IMR-90 (cell line): ENCODE data around the gene SEL1L3. TPM values are rescaled to one million over a fixed set of nuclear protein-coding genes. Genes with fewer than 3 reads are reported as not detected.

Source experiments
- ATAC-seq: fragments of 200-7000 bp; cut with Tn5 transposase; 2 replicates; pipeline ENCODE4 v1.9.1; 2020; ENCODE audit warnings: low read depth, mild to moderate bottlenecking, moderate library complexity
- BruUV-seq: library from RNA; stranded (reverse); fragments of 400-500 nt; replicated peaks from 2 replicates; lab custom pipeline; 2021; lab: Mats Ljungman, UMichigan
- CTCF ChIA-PET: fragments of 300-600 bp; formaldehyde crosslinking; extraction: SDS; loops from one replicate; lab custom pipeline; 2021; ENCODE audit warnings: antibody characterized with exemption; lab: Yijun Ruan, JAX
- POLR2A ChIA-PET: fragments of 300-600 bp; sonication (Branson Sonifier 250); formaldehyde crosslinking; loops from one replicate; lab custom pipeline; 2022; ENCODE audit warnings: antibody characterized with exemption; ENCODE audit not compliant: unreplicated experiment; lab: Charles Lee
- DNase-seq: peaks from one replicate; pipeline ENCODE4 v3.0.0; 2013
- H2AFZ ChIP-seq: replicated peaks from 2 replicates; pipeline ENCODE3; 2013; ENCODE audit warnings: low read length, mild to moderate bottlenecking; ENCODE audit not compliant: poor library complexity
- H2AK5ac ChIP-seq: 2 replicates; pipeline ENCODE4 v1.6.1; 2013; ENCODE audit warnings: low read depth, low read length, inconsistent platforms
- H2AK9ac ChIP-seq: replicated peaks from 2 replicates; pipeline ENCODE3; 2013; ENCODE audit warnings: mild to moderate bottlenecking, low read depth, low read length, moderate library complexity; ENCODE audit not compliant: poor library complexity
- H2BK120ac ChIP-seq: 2 replicates; pipeline ENCODE4 v1.6.1; 2013; ENCODE audit warnings: low read depth, low read length, inconsistent platforms
- H2BK15ac ChIP-seq: 3 replicates; pipeline ENCODE4 v1.6.1; 2013; ENCODE audit warnings: low read depth, low read length, inconsistent platforms
- H2BK20ac ChIP-seq: 2 replicates; pipeline ENCODE4 v1.6.1; 2013; ENCODE audit warnings: low read depth, mild to moderate bottlenecking, inconsistent platforms, low read length, moderate library complexity
- H2BK5ac ChIP-seq: 2 replicates; pipeline ENCODE4 v1.6.1; 2013; ENCODE audit warnings: mild to moderate bottlenecking, low read depth, low read length, inconsistent platforms; ENCODE audit not compliant: poor library complexity, severe bottlenecking
- H3K14ac ChIP-seq: replicated peaks from 2 replicates; pipeline ENCODE4 v1.6.1; 2013; ENCODE audit warnings: low read depth, low read length, inconsistent platforms
- H3K18ac ChIP-seq: 2 replicates; pipeline ENCODE4 v1.6.1; 2013; ENCODE audit warnings: low read depth, low read length, control low read depth
- H3K23ac ChIP-seq: 2 replicates; pipeline ENCODE4 v1.6.1; 2013; ENCODE audit warnings: low read depth, low read length, inconsistent platforms
- H3K27ac ChIP-seq: 2 replicates; pipeline ENCODE4 v1.5.1; 2013; ENCODE audit warnings: mild to moderate bottlenecking, control low read depth, low read length; ENCODE audit not compliant: insufficient read depth
- H3K27me3 ChIP-seq: 2 replicates; pipeline ENCODE4 v1.6.1; 2013; ENCODE audit warnings: low read length; ENCODE audit not compliant: control insufficient read depth, insufficient read depth
- H3K36me3 ChIP-seq: 2 replicates; pipeline ENCODE4 v1.6.1; 2013; ENCODE audit warnings: low read length, mixed read lengths; ENCODE audit not compliant: control insufficient read depth, insufficient read depth
- H3K4ac ChIP-seq: 2 replicates; pipeline ENCODE4 v1.6.1; 2013; ENCODE audit warnings: low read depth, low read length, inconsistent platforms
- H3K4me1 ChIP-seq: 2 replicates; pipeline ENCODE4 v1.6.1; 2013; ENCODE audit warnings: low read length, mixed read lengths; ENCODE audit not compliant: control insufficient read depth, insufficient read depth
- H3K4me2 ChIP-seq: 2 replicates; pipeline ENCODE4 v1.6.1; 2013; ENCODE audit warnings: low read depth, mild to moderate bottlenecking, control low read depth, low read length, moderate library complexity
- H3K4me3 ChIP-seq: 2 replicates; pipeline ENCODE4 v1.5.1; 2013; ENCODE audit warnings: low read depth, mild to moderate bottlenecking, control low read depth, low read length, moderate library complexity; ENCODE audit not compliant: insufficient read depth
- H3K56ac ChIP-seq: 2 replicates; pipeline ENCODE4 v1.6.1; 2013; ENCODE audit warnings: low read length, inconsistent platforms; ENCODE audit not compliant: insufficient read depth; ENCODE audit errors: extremely low read depth
- H3K79me1 ChIP-seq, 2 experiments: 2 replicates each; pipeline ENCODE4 v1.6.1; 2013; ENCODE audit warnings: low read length in 2 of 2, inconsistent platforms in 1 of 2, low read depth in 1 of 2
- H3K9ac ChIP-seq: 2 replicates; pipeline ENCODE4 v1.6.1; 2013; ENCODE audit warnings: low read depth, low read length, control low read depth
- H3K9me1 ChIP-seq: 2 replicates; pipeline ENCODE4 v1.6.1; 2013; ENCODE audit warnings: low read length, inconsistent platforms; ENCODE audit not compliant: insufficient read depth
- H3K9me3 ChIP-seq: 2 replicates; pipeline ENCODE4 v1.6.1; 2013; ENCODE audit warnings: low read length; ENCODE audit not compliant: control insufficient read depth, insufficient read depth
- H4K20me1 ChIP-seq: 2 replicates; pipeline ENCODE4 v1.6.1; 2013; ENCODE audit warnings: low read length, inconsistent platforms; ENCODE audit not compliant: insufficient read depth
- H4K5ac ChIP-seq: 2 replicates; pipeline ENCODE4 v1.6.1; 2013; ENCODE audit warnings: mild to moderate bottlenecking, low read depth, low read length, control low read depth
- H4K8ac ChIP-seq, 2 experiments: 2 replicates each; pipeline ENCODE4 v1.6.1; 2013; ENCODE audit warnings: low read depth in 2 of 2, low read length in 2 of 2, control low read depth in 1 of 2, inconsistent platforms in 1 of 2
- H4K91ac ChIP-seq: 2 replicates; pipeline ENCODE4 v1.6.1; 2013; ENCODE audit warnings: low read depth, low read length, inconsistent platforms; ENCODE audit not compliant: insufficient read depth
- BHLHE40 ChIP-seq: fragments of 150-350 bp; IDR thresholded peaks from 2 replicates; pipeline ENCODE4 v1.6.1; 2016; ENCODE audit warnings: mild to moderate bottlenecking, low read depth, low read length
- CTCF ChIP-seq: conservative IDR thresholded peaks from 2 replicates; pipeline ENCODE4 v1.5.1; 2012; ENCODE audit warnings: mild to moderate bottlenecking, low read depth, low read length, improper control_type of control experiment
- ELK1 ChIP-seq: fragments of 150-350 bp; IDR thresholded peaks from 2 replicates; pipeline ENCODE4 v1.6.1; 2016; ENCODE audit warnings: low read depth, mild to moderate bottlenecking, low read length, moderate library complexity, borderline replicate concordance
- FOS ChIP-seq: fragments of 150-350 bp; IDR thresholded peaks from 2 replicates; pipeline ENCODE4 v1.6.1; 2016; ENCODE audit warnings: low read depth, low read length
- MAFK ChIP-seq: IDR thresholded peaks from 2 replicates; pipeline ENCODE4 v1.6.1; 2012; ENCODE audit warnings: low read depth, low read length, improper control_type of control experiment
- MXI1 ChIP-seq: IDR thresholded peaks from 2 replicates; pipeline ENCODE4 v1.6.1; 2012; ENCODE audit warnings: low read depth, mild to moderate bottlenecking, low read length, moderate library complexity, borderline replicate concordance
- POLR2A ChIP-seq: IDR thresholded peaks from 2 replicates; pipeline ENCODE4 v1.6.1; 2012; ENCODE audit warnings: mild to moderate bottlenecking, low read depth, low read length
- RCOR1 ChIP-seq: IDR thresholded peaks from 2 replicates; pipeline ENCODE4 v1.6.1; 2012; ENCODE audit warnings: mild to moderate bottlenecking, low read length, improper control_type of control experiment; ENCODE audit not compliant: insufficient replicate concordance
- RFX5 ChIP-seq: IDR thresholded peaks from 2 replicates; pipeline ENCODE4 v1.8.0; 2012; ENCODE audit warnings: low read depth, mild to moderate bottlenecking, low read length, moderate library complexity
- WGBS, 2 experiments: methylation state at CpG; one replicate each; pipeline versions ENCODE4 v1.1.5 to v1.1.7; 2013; ENCODE audit warnings: missing lambda C conversion rate in 2 of 2; ENCODE audit not compliant: insufficient read length in 1 of 2; ENCODE audit errors: extremely low coverage in 2 of 2; 5-methylcytosine and 5-hydroxymethylcytosine counted together
- dilution Hi-C: fragments of 300-500 bp; cut with HindIII; formaldehyde crosslinking; loops from one replicate; pipeline ENCODE4 v1.14.3; 2018; ENCODE audit warnings: low sequenced_read_pairs; ENCODE audit not compliant: unreplicated experiment
- in situ Hi-C: fragments of 300-500 bp; cut with MboI; formaldehyde crosslinking; loops from 3 replicates; pipeline ENCODE4 v1.14.3; 2019; ENCODE audit warnings: low sequenced_read_pairs, inconsistent platforms, mixed read lengths
- intact Hi-C: fragments of 100-400 bp; cut with micrococcal nuclease; formaldehyde crosslinking; loops from 2 replicates; pipeline ENCODE4 v1.10.0; 2022
- polyA plus RNA-seq, 3 experiments: library from polyadenylated mRNA; depleted of rRNA; stranded (reverse); fragments of >200 nt; gene quantifications; 2 replicates each; pipeline ENCODE4 v1.2.3, GENCODE V29; 2012; ENCODE audit warnings: low replicate concordance in 1 of 3
- total RNA-seq: library from RNA; depleted of rRNA; stranded (reverse); fragments of >200 nt; gene quantifications from 2 replicates; pipeline ENCODE4 v1.2.3, GENCODE V29; 2012

The SEL1L3 gene
- total and polyA plus RNA-seq, 2 of the 4 experiments (the other 2 are of a cell fraction): 16.4 to 43.7 TPM

- Histone ChIP-seq H3K4me2 (no peak overlapping the region), H4K20me1 (no peaks in the 10 kb centered on the region), H4K5ac (no peak overlapping the region), H4K8ac (no peak overlapping the region), H3K4me1 (peaks cover 13% of the 10 kb centered on the region), H2AK5ac (no peak overlapping the region), H2BK5ac (no peak overlapping the region), H3K4me3 (no peak overlapping the region), H3K9ac (no peak overlapping the region), H3K56ac (no peak overlapping the region), H2AK9ac (no peak overlapping the region), H3K23ac (no peak overlapping the region), H3K4ac (no peak overlapping the region), H3K79me1 (peaks cover 24 to 34% of the 10 kb centered on the region in 2 experiments), H2BK15ac (no peak overlapping the region), H2BK20ac (no peak overlapping the region), H3K14ac (no peak overlapping the region), H4K91ac (no peak overlapping the region), H3K9me3 (no peaks in the 10 kb centered on the region), H3K18ac (no peak overlapping the region), H3K36me3 (no peaks in the 10 kb centered on the region), H3K9me1 (peaks cover 17% of the 10 kb centered on the region; the same call in 1 of the 2 replicates), H3K27ac (no peak overlapping the region), H3K27me3 (no peaks in the 10 kb centered on the region), H2AFZ (no peak overlapping the region), H2BK120ac (no peak overlapping the region)
- no peak for TF ChIP-seq FOS
- TF ChIP-seq RFX5: no peak
- TF ChIP-seq ELK1: no peak
- TF ChIP-seq POLR2A: no peak
- no peak for TF ChIP-seq RCOR1
- TF ChIP-seq MXI1: no peak
- no peak for TF ChIP-seq CTCF
- TF ChIP-seq MAFK: no peak
- TF ChIP-seq BHLHE40: no peak
- DNase-seq (no peak), ATAC-seq (peak; percentile 27)
- no CpG with 5 or more reads among the region's 1 CpG for whole genome bisulfite sequencing, 2 experiments
- BruUV-seq: no TSS peak
- POLR2A ChIA-PET: no interaction called here
- CTCF ChIA-PET: no interaction called here
- intact Hi-C loops: no loop called here
- dilution Hi-C loops: no loop called here
- in situ Hi-C loops: no loop called here
Measured at GRCh38 chr4:25856756-25857155, 6.0 kb downstream of the SEL1L3 start.
